Measurements from ENCODE around the gene KRT25.

The KRT25 gene, protein sequence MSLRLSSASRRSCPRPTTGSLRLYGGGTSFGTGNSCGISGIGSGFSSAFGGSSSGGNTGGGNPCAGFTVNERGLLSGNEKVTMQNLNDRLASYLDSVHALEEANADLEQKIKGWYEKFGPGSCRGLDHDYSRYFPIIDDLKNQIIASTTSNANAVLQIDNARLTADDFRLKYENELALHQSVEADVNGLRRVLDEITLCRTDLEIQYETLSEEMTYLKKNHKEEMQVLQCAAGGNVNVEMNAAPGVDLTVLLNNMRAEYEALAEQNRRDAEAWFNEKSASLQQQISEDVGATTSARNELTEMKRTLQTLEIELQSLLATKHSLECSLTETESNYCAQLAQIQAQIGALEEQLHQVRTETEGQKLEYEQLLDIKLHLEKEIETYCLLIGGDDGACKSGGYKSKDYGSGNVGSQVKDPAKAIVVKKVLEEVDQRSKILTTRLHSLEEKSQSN

DNA sequence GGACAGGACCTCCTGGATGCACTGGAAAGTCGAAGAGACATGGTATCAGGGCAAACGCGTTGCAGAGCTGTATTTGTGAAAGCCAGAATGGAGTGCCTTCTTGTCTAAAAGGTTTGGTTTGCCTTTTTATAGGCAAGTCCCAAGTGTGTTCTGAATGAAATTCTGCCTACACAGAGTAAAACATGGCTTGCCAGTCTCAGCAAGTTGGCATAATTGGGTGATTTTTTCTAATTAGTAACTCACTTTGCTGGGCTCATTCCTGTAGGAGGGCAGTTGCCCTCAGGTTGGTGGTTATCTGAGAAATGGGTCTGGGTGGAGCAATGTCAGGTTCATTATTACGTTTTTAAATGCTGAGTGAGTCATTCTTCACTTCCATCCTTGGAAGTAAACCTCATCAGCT lies at the start of gene KRT25:
KRT25 (minus strand) TSS at position 101 of the 400 bp plus-strand sequence; CDS start at position 41, 60 bp downstream.
- no peak for DNase-seq

- peak; percentile 36 for DNase-seq
Observed at GRCh38 chr17:40803617-40804082, 48.5 kb upstream of the KRT25 start.

- DNase-seq = no peak
Observed at GRCh38 chr17:40801157-40801556, 46.0 kb upstream of the KRT25 start.

- no peak for DNase-seq
Observed at GRCh38 chr17:40800381-40800780, 45.2 kb upstream of the KRT25 start.

DNA sequence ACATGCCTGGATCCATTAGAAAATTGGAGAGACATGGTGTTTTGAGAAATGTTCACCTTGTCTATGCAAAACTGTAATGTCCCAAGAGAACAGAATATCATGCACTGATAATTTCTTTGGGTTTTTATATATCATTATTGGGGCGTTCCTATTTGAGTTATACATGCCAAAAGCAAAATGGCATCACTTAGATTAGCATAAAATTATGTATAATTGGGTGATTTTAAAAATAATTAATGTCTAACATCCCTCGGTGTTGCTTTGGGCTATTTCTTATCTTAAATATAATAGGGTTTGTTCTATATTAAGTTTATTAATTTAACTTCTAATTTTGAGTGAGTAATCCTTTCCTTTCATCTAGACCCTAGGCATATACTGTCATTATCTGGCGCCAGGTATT lies 44.7 kb upstream of the KRT25 start, which contains the start of gene KRT28:
KRT28 (minus strand) TSS at position 101 of the 400 bp plus-strand sequence; CDS start at position 35, 66 bp downstream.
- no peak for DNase-seq

GRCh38 chr17:40796846-40797245 lies 41.7 kb upstream of the KRT25 start:
- DNase-seq = no peak

DNA sequence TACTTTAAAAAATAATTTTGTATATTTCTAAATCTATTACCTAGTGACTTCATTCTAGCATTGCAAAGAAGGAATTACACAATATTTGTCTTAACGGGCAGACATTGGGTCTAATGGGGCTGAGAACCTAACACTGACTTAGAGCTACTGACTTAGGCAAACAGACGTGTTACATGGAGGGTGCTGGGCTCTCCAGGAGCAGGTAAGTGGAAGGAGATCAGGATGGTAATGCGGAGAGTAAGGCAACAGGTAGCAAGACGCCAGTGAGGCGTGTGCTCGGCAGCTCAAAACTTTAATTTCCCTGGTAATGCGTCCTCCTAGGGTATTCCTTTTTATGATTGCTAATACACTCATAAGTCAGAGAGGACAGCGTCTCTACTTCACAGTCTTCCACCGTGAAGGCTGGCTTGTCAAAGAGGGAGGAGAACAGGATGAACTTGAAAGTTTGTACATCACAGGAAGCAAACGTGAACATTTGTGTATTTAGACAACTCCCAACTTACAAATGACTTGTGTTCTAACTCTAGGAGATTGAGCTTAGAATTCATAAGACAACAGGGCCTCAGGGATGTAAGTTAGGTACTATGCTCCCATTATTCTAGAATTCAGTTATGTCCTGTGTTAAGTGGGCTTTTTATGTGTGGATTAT lies 40.0 kb upstream of the KRT25 start:
- DNase-seq = no peak

DNA sequence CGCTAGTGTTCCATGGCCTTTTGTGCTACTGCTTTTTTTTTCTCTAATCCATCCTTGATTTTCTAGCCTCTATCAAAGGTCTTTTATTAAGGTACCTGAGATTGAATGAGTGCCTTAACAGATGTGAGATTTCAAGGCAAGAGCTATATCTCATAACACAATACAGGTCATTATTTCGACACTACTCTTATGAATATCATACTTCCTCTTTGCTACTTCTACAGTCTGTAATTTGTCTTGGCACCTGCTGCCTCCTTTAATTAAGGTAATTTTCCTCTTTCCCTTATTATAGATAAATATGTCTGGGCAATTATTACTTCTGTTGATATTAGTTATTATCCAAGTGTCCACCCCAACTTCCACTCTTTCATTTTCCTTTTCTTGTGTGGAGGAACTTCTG lies 39.3 kb upstream of the KRT25 start:
- no peak for DNase-seq

DNA sequence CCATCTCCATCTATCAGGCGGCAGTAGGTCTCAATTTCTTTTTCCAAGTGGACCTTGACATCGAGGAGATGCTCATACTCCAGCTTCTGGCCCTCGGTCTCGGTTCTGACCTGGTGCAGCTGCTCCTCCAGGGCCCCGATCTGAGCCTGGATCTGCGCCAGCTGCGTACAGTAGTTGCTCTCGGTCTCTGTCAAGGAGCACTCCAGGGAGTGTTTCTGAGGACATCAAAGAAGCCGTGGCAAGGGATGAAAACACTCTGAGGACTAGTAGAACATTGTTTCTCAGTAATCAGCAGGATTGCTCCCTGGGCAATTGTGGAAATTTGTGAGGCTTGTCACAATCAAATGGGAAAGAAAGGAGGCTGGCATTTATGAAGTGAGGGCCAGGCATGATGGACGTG lies 38.7 kb upstream of the KRT25 start:
- DNase-seq = no peak

- peak; percentile 19 for DNase-seq
Observed at GRCh38 chr17:40791787-40792436, 36.8 kb upstream of the KRT25 start.

DNA sequence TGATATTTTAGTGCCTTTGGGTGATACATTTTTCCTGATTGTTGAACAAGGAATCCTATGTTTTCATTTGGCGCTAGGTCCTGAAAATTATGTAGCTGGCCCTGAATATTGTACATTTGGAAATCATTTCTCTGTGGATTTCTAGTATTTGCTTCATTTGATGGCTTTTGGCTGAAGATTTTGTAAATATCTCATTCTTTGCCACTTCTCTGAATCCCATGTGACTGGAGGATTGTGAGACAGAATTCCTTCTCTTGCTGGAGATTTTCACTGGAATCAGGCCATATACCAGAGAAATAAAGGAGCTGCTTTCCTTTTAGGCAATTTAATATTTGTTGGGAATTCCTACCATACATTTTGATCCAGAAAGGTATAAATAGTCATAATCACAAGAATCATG lies 36.0 kb upstream of the KRT25 start:
- no peak for DNase-seq

GRCh38 chr17:40782450-40782849 lies 27.3 kb upstream of the KRT25 start, which contains the start of gene KRT27:
KRT27 (minus strand) TSS chr17:40782550; CDS start chr17:40782493, 57 bp downstream.
- no peak for DNase-seq

GRCh38 chr17:40779181-40779909 lies 24.2 kb upstream of the KRT25 start:
- no peak for DNase-seq

GRCh38 chr17:40778461-40778860 lies 23.3 kb upstream of the KRT25 start:
- no peak for DNase-seq

- no peak for DNase-seq
Observed at GRCh38 chr17:40777971-40778370, 22.8 kb upstream of the KRT25 start.

DNA sequence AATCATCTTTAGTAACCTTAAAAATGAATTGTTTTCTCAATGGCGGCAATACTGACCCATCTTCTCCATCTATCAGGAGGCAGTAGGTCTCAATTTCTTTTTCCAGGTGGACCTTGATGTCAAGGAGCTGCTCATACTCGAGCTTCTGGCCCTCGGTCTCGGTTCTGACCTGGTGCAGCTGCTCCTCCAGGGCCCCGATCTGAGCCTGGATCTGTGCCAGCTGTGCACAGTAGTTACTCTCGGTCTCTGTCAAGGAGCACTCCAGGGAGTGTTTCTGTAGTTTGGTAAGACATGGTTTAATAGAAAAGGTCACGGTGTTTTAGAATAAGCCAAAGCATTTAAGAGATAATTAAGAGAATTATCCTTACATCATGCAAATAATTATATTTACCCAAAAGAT lies 22.3 kb upstream of the KRT25 start:
- DNase-seq = no peak

DNA sequence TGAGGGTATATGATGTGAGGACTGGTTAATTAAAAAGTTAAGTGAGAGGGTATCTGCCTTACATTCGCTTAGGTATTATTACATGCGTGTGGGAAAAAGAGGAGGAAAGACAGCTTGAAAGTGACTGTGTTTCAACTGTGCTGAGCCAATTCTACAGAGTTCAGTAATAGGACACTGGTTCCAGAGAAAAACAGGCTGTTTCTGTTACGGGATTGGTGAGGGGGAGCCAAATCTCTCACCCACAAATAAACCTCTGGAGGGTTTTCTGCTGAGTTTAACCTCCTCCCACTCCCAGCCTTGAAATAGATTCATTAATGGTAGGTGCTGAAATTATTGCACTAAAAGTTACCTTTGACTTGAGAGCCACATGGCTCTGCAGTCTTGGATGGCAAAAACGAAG lies 20.8 kb upstream of the KRT25 start:
- DNase-seq = no peak

- DNase-seq = no peak
Observed at GRCh38 chr17:40772101-40772500, 17.0 kb upstream of the KRT25 start, which contains the start of gene KRT26. KRT26 (minus strand) TSS chr17:40772201; CDS start chr17:40772113, 88 bp downstream.

DNA sequence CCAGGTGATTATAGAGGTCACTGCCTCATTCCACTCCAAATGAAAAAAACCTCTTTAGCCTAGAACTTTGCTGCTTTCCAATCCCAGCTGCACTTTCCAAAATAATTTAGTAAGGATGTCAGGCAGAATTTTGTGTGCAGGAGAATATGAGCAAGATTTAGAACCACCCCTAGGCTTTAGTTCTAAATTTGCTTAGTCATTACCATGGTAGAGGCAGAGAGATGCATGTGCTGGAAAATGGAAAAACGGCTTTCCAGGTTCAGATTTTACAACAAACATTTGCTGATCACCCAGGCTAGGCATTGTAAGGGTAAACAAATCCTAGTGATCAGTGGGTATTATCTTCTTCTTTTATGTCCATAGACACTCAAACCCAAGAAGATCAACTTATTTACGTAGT lies 10.5 kb upstream of the KRT25 start:
- DNase-seq = no peak

- DNase-seq = no peak
Observed at GRCh38 chr17:40763752-40764151, 8.6 kb upstream of the KRT25 start.

GRCh38 chr17:40760105-40761016 lies 5.2 kb upstream of the KRT25 start:
- no peak for DNase-seq

DNA sequence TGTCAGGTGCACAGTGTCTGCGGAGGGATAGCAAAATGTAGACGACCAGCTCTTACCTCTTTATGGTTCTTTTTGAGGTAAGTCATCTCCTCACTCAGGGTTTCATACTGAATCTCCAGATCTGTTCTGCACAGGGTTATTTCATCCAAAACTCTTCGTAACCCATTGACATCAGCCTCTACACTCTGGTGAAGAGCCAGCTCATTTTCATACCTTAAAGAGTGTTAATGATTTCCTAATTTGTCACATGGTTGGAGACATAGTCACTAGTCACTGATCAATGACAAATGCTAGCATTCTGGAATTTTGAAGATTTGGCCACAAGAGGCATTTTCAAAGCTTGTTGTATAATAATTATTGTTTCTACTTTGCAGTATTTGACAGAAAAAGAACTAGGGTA lies 1.3 kb downstream of the KRT25 start:
- DNase-seq = no peak
